Keratinocyte (primary cell): Measurements from ENCODE around the gene ROS1. TPM values are rescaled to one million over a fixed set of nuclear protein-coding genes. Genes with fewer than 3 reads are reported as not detected.

Source experiments
- DNase-seq: peaks from one replicate; pipeline ENCODE4 v3.0.0-alpha.2; 2011; ENCODE audit warnings: low read depth, missing footprints, low spot score
- FAIRE-seq: peaks from 2 replicates; lab custom pipeline; 2011; peaks lifted over from hg19 to GRCh38; lab: Jason Lieb, UNC
- H2AFZ ChIP-seq: 2 replicates; pipeline ENCODE4 v1.6.0; 2012; ENCODE audit warnings: low read length, control low read depth, inconsistent platforms; ENCODE audit not compliant: control insufficient read depth
- H3K27ac ChIP-seq: 2 replicates; pipeline ENCODE4 v1.5.1; 2011; ENCODE audit warnings: low read length; ENCODE audit not compliant: control insufficient read depth, insufficient read depth
- H3K27me3 ChIP-seq: 3 replicates; pipeline ENCODE4 v1.6.0; 2011; ENCODE audit warnings: low read length; ENCODE audit not compliant: control insufficient read depth, insufficient read depth; ENCODE audit errors: extremely low read depth
- H3K36me3 ChIP-seq, 2 experiments: 2 replicates in 1 of 2; 3 replicates in 1 of 2; pipeline ENCODE4 v1.5.1; 2011; ENCODE audit warnings: low read length in 2 of 2, mild to moderate bottlenecking in 1 of 2; ENCODE audit not compliant: control insufficient read depth in 2 of 2, insufficient read depth in 2 of 2; ENCODE audit errors: extremely low read depth in 1 of 2
- H3K4me1 ChIP-seq: 3 replicates; pipeline ENCODE4 v1.5.1; 2011; ENCODE audit warnings: low read length; ENCODE audit not compliant: control insufficient read depth, insufficient read depth; ENCODE audit errors: extremely low read depth
- H3K4me2 ChIP-seq: 3 replicates; pipeline ENCODE4 v1.6.0; 2011; ENCODE audit warnings: low read depth, low read length; ENCODE audit not compliant: control insufficient read depth, insufficient read depth; ENCODE audit errors: extremely low read depth
- H3K4me3 ChIP-seq, 3 experiments: fragments of 200-600 bp in 1 of 3; sonication (generic) in 1 of 3; 2 replicates in 2 of 3; 3 replicates in 1 of 3; pipeline ENCODE4 v1.5.1; 2011 to 2016; ENCODE audit warnings: low read length in 3 of 3, mild to moderate bottlenecking in 3 of 3, control low read depth in 2 of 3, inconsistent platforms in 1 of 3, low read depth in 1 of 3, mixed read lengths in 1 of 3, mixed run types in 1 of 3, moderate library complexity in 1 of 3; ENCODE audit not compliant: control insufficient read depth in 2 of 3, insufficient read depth in 2 of 3; ENCODE audit errors: extremely low read depth in 1 of 3
- H3K79me2 ChIP-seq: 2 replicates; pipeline ENCODE4 v1.6.0; 2012; ENCODE audit warnings: low read length; ENCODE audit not compliant: control insufficient read depth, insufficient read depth
- H3K9ac ChIP-seq: 3 replicates; pipeline ENCODE4 v1.6.0; 2011; ENCODE audit warnings: low read length; ENCODE audit not compliant: control insufficient read depth, insufficient read depth; ENCODE audit errors: extremely low read depth
- H3K9me1 ChIP-seq: 3 replicates; pipeline ENCODE4 v1.6.0; 2011; ENCODE audit warnings: low read length; ENCODE audit not compliant: control insufficient read depth, insufficient read depth; ENCODE audit errors: extremely low read depth
- H3K9me3 ChIP-seq: 2 replicates; pipeline ENCODE4 v1.5.1; 2012; ENCODE audit warnings: low read depth, low read length; ENCODE audit not compliant: control insufficient read depth
- H4K20me1 ChIP-seq: 3 replicates; pipeline ENCODE4 v1.6.0; 2011; ENCODE audit warnings: low read length; ENCODE audit not compliant: control insufficient read depth, insufficient read depth; ENCODE audit errors: extremely low read depth
- CTCF ChIP-seq, 3 experiments: IDR thresholded peaks in 1 of 3; conservative IDR thresholded peaks in 1 of 3; optimal IDR thresholded peaks in 1 of 3; 2 replicates in 2 of 3; 3 replicates in 1 of 3; pipeline versions ENCODE3 to v1.5.1; 2011; ENCODE audit warnings: low read length in 3 of 3, mild to moderate bottlenecking in 3 of 3, moderate library complexity in 2 of 3, control low read depth in 1 of 3, inconsistent platforms in 1 of 3; ENCODE audit not compliant: insufficient read depth in 2 of 3; ENCODE audit errors: extremely low read depth in 1 of 3
- EZH2 ChIP-seq: IDR thresholded peaks from one replicate; pipeline ENCODE4 v1.6.1; 2012; ENCODE audit warnings: inconsistent platforms, mild to moderate bottlenecking, low read length, moderate library complexity
- dilution Hi-C: fragments of 300-500 bp; cut with MboI; formaldehyde crosslinking; loops from one replicate; pipeline ENCODE4 v1.7.0; 2020; ENCODE audit warnings: low sequenced_read_pairs; ENCODE audit not compliant: extremely low pct_ligation_motif_present
- polyA plus RNA-seq, 5 experiments: library from polyadenylated mRNA; depleted of rRNA in 3 of 5; stranded (reverse) in 3 of 5; stranded (forward) in 1 of 5; unstranded in 1 of 5; fragments of >200 nt; gene quantifications; 1 replicate in 1 of 5; 2 replicates in 3 of 5; 3 replicates in 1 of 5; pipeline versions ENCODE4 v1.2.1 to v1.2.3, GENCODE V29; 2011 to 2012; ENCODE audit warnings: missing spikeins in 2 of 5, low read depth in 1 of 5, low replicate concordance in 1 of 5

ROS1 gene
- polyA plus RNA-seq, 1 donor (not counting 4 experiments of a cell fraction or from before 2014, with no cell fraction given): 0.16 TPM

GRCh38 chr6:117387454-117387974, 38.2 kb downstream of the ROS1 start:
- no peak for TF ChIP-seq EZH2
- TF ChIP-seq CTCF (optimal IDR thresholded peaks at IDR 0.05 in 1 of 3, IDR thresholded peaks at IDR 0.05 in 1 of 3, conservative IDR thresholded peaks at IDR 0.05 in 1 of 3; ENCODE audit: extremely low read depth in 1 of 3, insufficient read depth in 2 of 3, low read length in 3 of 3): no peak
- Histone ChIP-seq H3K4me1 (peaks cover 10% of the 10 kb centered on the region), H2AFZ (no peak overlapping the region), H4K20me1 (no peaks in the 10 kb centered on the region), H3K9me3 (no peaks in the 10 kb centered on the region), H3K79me2 (no peaks in the 10 kb centered on the region), H3K4me3 (no peak overlapping the region), H3K36me3 (no peaks in the 10 kb centered on the region), H3K27me3 (no peaks in the 10 kb centered on the region), H3K9me1 (no peaks in the 10 kb centered on the region), H3K9ac (no peak overlapping the region), H3K4me2 (no peak overlapping the region), H3K27ac (no peak overlapping the region)
- DNase-seq (no peak), FAIRE-seq (no peak)
- dilution Hi-C loops: no loop called here

- Histone ChIP-seq H3K9ac (no peak overlapping the region), H3K4me2 (no peak overlapping the region), H3K9me3 (no peaks in the 10 kb centered on the region), H4K20me1 (no peaks in the 10 kb centered on the region), H2AFZ (no peak overlapping the region), H3K9me1 (no peaks in the 10 kb centered on the region), H3K79me2 (no peaks in the 10 kb centered on the region), H3K36me3 (no peaks in the 10 kb centered on the region), H3K4me3 (no peak overlapping the region), H3K27ac (no peak overlapping the region), H3K4me1 (peaks cover 5% of the 10 kb centered on the region), H3K27me3 (no peaks in the 10 kb centered on the region)
- dilution Hi-C loops: no loop called here
- FAIRE-seq: no peak
- no peak for DNase-seq
- TF ChIP-seq CTCF (optimal IDR thresholded peaks at IDR 0.05 in 1 of 3, IDR thresholded peaks at IDR 0.05 in 1 of 3, conservative IDR thresholded peaks at IDR 0.05 in 1 of 3; ENCODE audit: extremely low read depth in 1 of 3, insufficient read depth in 2 of 3, low read length in 3 of 3) (no peak), EZH2 (no peak)
Measured at GRCh38 chr6:117384659-117385058, 41.1 kb downstream of the ROS1 start.
